WTC11 (cell line): ENCODE measurements around the gene MTHFD1L. TPM values are rescaled to one million over a fixed set of nuclear protein-coding genes. Genes with fewer than 3 reads are reported as not detected.
A peak's percentile ranks its signal among the peaks of the same experiment; 100 is the strongest.

Experiments
- ATAC-seq: fragments of 200-7000 bp; cut with Tn5 transposase; 2 replicates; pipeline ENCODE4 v1.10.0; 2021; ENCODE audit warnings: mild to moderate bottlenecking, moderate library complexity
- CTCF ChIA-PET: fragments of 300-600 bp; sonication (Branson Sonifier 250); formaldehyde crosslinking; loops from one replicate; lab custom pipeline; 2021; ENCODE audit warnings: antibody characterized with exemption; lab: Charles Lee
- POLR2A ChIA-PET: fragments of 350-600 bp; sonication (Branson Sonifier 250); formaldehyde crosslinking; loops from one replicate; lab custom pipeline; 2021; ENCODE audit warnings: antibody characterized with exemption; lab: Charles Lee
- DNase-seq: peaks from one replicate; pipeline ENCODE4 v3.0.0; 2021; ENCODE audit warnings: low spot score
- H3K27ac Mint-ChIP-seq: 2 replicates; pipeline ENCODE4 v1.8.0; 2021; ENCODE audit warnings: mixed read lengths
- H3K27me3 Mint-ChIP-seq: 2 replicates; pipeline ENCODE4 v1.8.0; 2021; ENCODE audit warnings: low read depth, mild to moderate bottlenecking, moderate library complexity, mixed read lengths
- H3K36me3 Mint-ChIP-seq: 2 replicates; pipeline ENCODE4 v1.8.0; 2021; ENCODE audit warnings: mixed read lengths
- H3K4me1 Mint-ChIP-seq: 2 replicates; pipeline ENCODE4 v1.8.0; 2022; ENCODE audit warnings: mixed read lengths
- H3K4me3 Mint-ChIP-seq: 2 replicates; pipeline ENCODE4 v1.8.0; 2021; ENCODE audit warnings: mild to moderate bottlenecking, moderate library complexity, mixed read lengths
- H3K9me3 Mint-ChIP-seq: 2 replicates; pipeline ENCODE4 v1.8.0; 2021; ENCODE audit warnings: mixed read lengths
- AFF4 ChIP-seq: sonication (generic); formaldehyde crosslinking; IDR thresholded peaks from 2 replicates; pipeline ENCODE4 v1.8.1; 2023; ENCODE audit warnings: mild to moderate bottlenecking, missing genetic modification reagents, borderline replicate concordance
- CTCF ChIP-seq: fragments of 200-600 bp; IDR thresholded peaks from 2 replicates; pipeline ENCODE4 v1.8.0; 2022; ENCODE audit warnings: antibody characterized with exemption
- ELF4 ChIP-seq: sonication (generic); formaldehyde crosslinking; IDR thresholded peaks from 2 replicates; pipeline ENCODE4 v1.8.1; 2022; ENCODE audit warnings: low read depth, mild to moderate bottlenecking, moderate library complexity, missing genetic modification reagents
- ETV6 ChIP-seq: sonication (generic); formaldehyde crosslinking; IDR thresholded peaks from 2 replicates; pipeline ENCODE4 v1.8.1; 2022; ENCODE audit warnings: mild to moderate bottlenecking, missing genetic modification reagents
- FOXK1 ChIP-seq: sonication (generic); formaldehyde crosslinking; IDR thresholded peaks from 2 replicates; pipeline ENCODE4 v1.8.0; 2022; ENCODE audit warnings: mild to moderate bottlenecking, moderate library complexity, missing genetic modification reagents
- FOXP4 ChIP-seq: sonication (generic); formaldehyde crosslinking; IDR thresholded peaks from 2 replicates; pipeline ENCODE4 v1.8.0; 2022; ENCODE audit warnings: mild to moderate bottlenecking, missing genetic modification reagents
- IRF1 ChIP-seq: sonication (generic); formaldehyde crosslinking; IDR thresholded peaks from 2 replicates; pipeline ENCODE4 v1.8.0; 2023; ENCODE audit warnings: missing genetic modification reagents
- JAZF1 ChIP-seq: fragments of 250-450 bp; sonication (Bioruptor Pico); IDR thresholded peaks from 2 replicates; pipeline ENCODE4 v1.9.0; 2021; ENCODE audit warnings: moderate library complexity, mild to moderate bottlenecking, inconsistent platforms
- KAT7 ChIP-seq: sonication (generic); formaldehyde crosslinking; IDR thresholded peaks from 2 replicates; pipeline ENCODE4 v1.8.1; 2023; ENCODE audit warnings: missing genetic modification reagents, mild to moderate bottlenecking, borderline replicate concordance
- MAX ChIP-seq: sonication (generic); formaldehyde crosslinking; IDR thresholded peaks from 2 replicates; pipeline ENCODE4 v1.8.0; 2022; ENCODE audit warnings: mild to moderate bottlenecking, missing genetic modification reagents
- MXD4 ChIP-seq: fragments of 250-450 bp; sonication (Bioruptor Pico); IDR thresholded peaks from 2 replicates; pipeline ENCODE4 v1.8.0; 2021; ENCODE audit warnings: mild to moderate bottlenecking, moderate library complexity, borderline replicate concordance
- NFATC4 ChIP-seq: fragments of 250-450 bp; sonication (Bioruptor Pico); IDR thresholded peaks from 2 replicates; pipeline ENCODE4 v1.9.0; 2021; ENCODE audit warnings: mild to moderate bottlenecking
- NR3C1 ChIP-seq: sonication (generic); formaldehyde crosslinking; conservative IDR thresholded peaks from 2 replicates; pipeline ENCODE4 v1.8.1; 2023; ENCODE audit warnings: low read depth, mild to moderate bottlenecking, missing genetic modification reagents
- PRRX2 ChIP-seq: fragments of 250-450 bp; sonication (Bioruptor Pico); IDR thresholded peaks from 2 replicates; pipeline ENCODE4 v1.8.0; 2021; ENCODE audit warnings: mild to moderate bottlenecking
- RELA ChIP-seq: sonication (generic); formaldehyde crosslinking; IDR thresholded peaks from 2 replicates; pipeline ENCODE4 v1.8.1; 2022; ENCODE audit warnings: missing genetic modification reagents, mild to moderate bottlenecking, borderline replicate concordance
- TEAD4 ChIP-seq: sonication (generic); formaldehyde crosslinking; IDR thresholded peaks from 2 replicates; pipeline ENCODE4 v1.8.0; 2022; ENCODE audit warnings: mild to moderate bottlenecking, missing genetic modification reagents
- ZNF138 ChIP-seq: sonication (generic); formaldehyde crosslinking; conservative IDR thresholded peaks from 2 replicates; pipeline ENCODE4 v1.8.1; 2022; ENCODE audit warnings: mild to moderate bottlenecking, moderate library complexity, missing genetic modification reagents
- ZNF219 ChIP-seq: sonication (generic); formaldehyde crosslinking; IDR thresholded peaks from 2 replicates; pipeline ENCODE4 v1.8.0; 2023; ENCODE audit warnings: missing genetic modification reagents, mild to moderate bottlenecking, borderline replicate concordance
- ZNF232 ChIP-seq: sonication (generic); formaldehyde crosslinking; IDR thresholded peaks from 2 replicates; pipeline ENCODE4 v1.8.0; 2022; ENCODE audit warnings: mild to moderate bottlenecking, missing genetic modification reagents
- ZNF317 ChIP-seq: sonication (generic); formaldehyde crosslinking; IDR thresholded peaks from 2 replicates; pipeline ENCODE4 v1.8.1; 2023; ENCODE audit warnings: low read depth, mild to moderate bottlenecking, moderate library complexity, missing genetic modification reagents, borderline replicate concordance
- ZNF423 ChIP-seq: fragments of 250-450 bp; sonication (Bioruptor Pico); IDR thresholded peaks from 2 replicates; pipeline ENCODE4 v2.1.2; 2022; ENCODE audit warnings: mild to moderate bottlenecking, moderate library complexity
- total RNA-seq: library from RNA; stranded (reverse); gene quantifications from 3 replicates; pipeline ENCODE4 v1.2.3, GENCODE V29; 2021

Gene MTHFD1L
- total RNA-seq, 1 experiment from 2014 or later, result 104 TPM

- ATAC-seq, result no peak
- ChIA-PET CTCF (no interaction called here), POLR2A (no interaction called here)
- no peak overlapping the region for H3K4me3 Mint-ChIP-seq
- TF ChIP-seq RELA, result no peak
- no peak for TF ChIP-seq FOXP4
- TF ChIP-seq FOXK1 (CRISPR knock-in tag), result no peak
- TF ChIP-seq ETV6 (CRISPR knock-in tag), result no peak
- TF ChIP-seq ZNF317, result no peak
- TF ChIP-seq ZNF219 (CRISPR knock-in tag), result no peak
- TF ChIP-seq IRF1 (CRISPR knock-in tag), result no peak
- TF ChIP-seq CTCF, result no peak
- peaks cover 16% of the 10 kb centered on the region for H3K4me1 Mint-ChIP-seq
- H3K27ac Mint-ChIP-seq, result no peak overlapping the region
- no peaks in the 10 kb centered on the region for H3K27me3 Mint-ChIP-seq
- DNase-seq, result no peak
- H3K36me3 Mint-ChIP-seq, result peaks cover 19% of the 10 kb centered on the region
- no peaks in the 10 kb centered on the region for H3K9me3 Mint-ChIP-seq
Observed at GRCh38 chr6:150999107-150999506, 133.6 kb downstream of the MTHFD1L start.

GRCh38 chr6:150999576-150999975 is 134.1 kb downstream of the MTHFD1L start:
- POLR2A ChIA-PET, result interaction anchor here (0.7 kb wide), 1 partner anchor 27 kb away, joined by 4 read pairs; no protein-coding TSS in a partner anchor
- Mint-ChIP-seq H3K4me3 (no peak overlapping the region), H3K27me3 (no peaks in the 10 kb centered on the region)
- ATAC-seq, result no peak
- no peak for TF ChIP-seq PRRX2 (CRISPR knock-in tag)
- TF ChIP-seq, all 79 proteins: peak for 0
- Mint-ChIP-seq H3K4me1 (peaks cover 21% of the 10 kb centered on the region), H3K9me3 (no peaks in the 10 kb centered on the region), H3K36me3 (peaks cover 14% of the 10 kb centered on the region), H3K27ac (no peak overlapping the region)
- CTCF ChIA-PET, result no interaction called here
- DNase-seq, result no peak

- Mint-ChIP-seq H3K9me3 (no peaks in the 10 kb centered on the region), H3K27ac (peak overlapping the region; percentile 51; the same call in 1 of the 2 replicates), H3K4me3 (no peak overlapping the region), H3K36me3 (peaks cover 8% of the 10 kb centered on the region), H3K27me3 (no peaks in the 10 kb centered on the region), H3K4me1 (peaks cover 31% of the 10 kb centered on the region)
- TF ChIP-seq KAT7 (CRISPR knock-in tag), result no peak
- no peak for TF ChIP-seq MAX
- no peak for TF ChIP-seq ZNF232 (CRISPR knock-in tag)
- TF ChIP-seq TEAD4, result no peak
- peak; percentile 71 for ATAC-seq
- CTCF ChIA-PET, result interaction anchor here (1.2 to 1.5 kb wide), 2 partner anchors 13 to 110 kb away, joined by 4 to 6 read pairs; no protein-coding TSS in a partner anchor
- DNase-seq, result peak; percentile 20
- POLR2A ChIA-PET, result no interaction called here
Observed at GRCh38 chr6:151001387-151002056, 136.0 kb downstream of the MTHFD1L start.

- no peak overlapping the region for H3K27ac Mint-ChIP-seq
- peaks cover 36% of the 10 kb centered on the region for H3K4me1 Mint-ChIP-seq
- H3K4me3 Mint-ChIP-seq, result no peak overlapping the region
- no peaks in the 10 kb centered on the region for H3K9me3 Mint-ChIP-seq
- ATAC-seq, result no peak
- CTCF ChIA-PET, result interaction anchor here (1.2 to 1.5 kb wide), 2 partner anchors 12 to 110 kb away, joined by 4 to 6 read pairs; no protein-coding TSS in a partner anchor
- no peak for DNase-seq
- H3K36me3 Mint-ChIP-seq, result peaks cover 6% of the 10 kb centered on the region; the same call in 1 of the 2 replicates
- POLR2A ChIA-PET, result no interaction called here
- H3K27me3 Mint-ChIP-seq, result no peaks in the 10 kb centered on the region
- no peak for TF ChIP-seq MXD4 (CRISPR knock-in tag)
- no peak for TF ChIP-seq MAX
- TF ChIP-seq AFF4 (CRISPR knock-in tag), result no peak
- TF ChIP-seq ZNF138 (CRISPR knock-in tag), result no peak
- no peak for TF ChIP-seq NR3C1 (CRISPR knock-in tag)
- TF ChIP-seq NFATC4 (CRISPR knock-in tag), result no peak
- TF ChIP-seq ZNF423 (CRISPR knock-in tag), result no peak
- TF ChIP-seq JAZF1 (CRISPR knock-in tag), result no peak
- no peak for TF ChIP-seq ELF4
Observed at GRCh38 chr6:151002057-151002450, 136.6 kb downstream of the MTHFD1L start.
